Osteocyte (in vitro differentiated cells): ENCODE measurements around the gene RIPPLY2. TPM values are rescaled to one million over a fixed set of nuclear protein-coding genes. Genes with fewer than 3 reads are reported as not detected.

Source experiments
- DNase-seq: peaks from one replicate; pipeline ENCODE4 v3.0.0; 2021; ENCODE audit warnings: mixed read lengths; ENCODE audit not compliant: unreplicated experiment; ENCODE audit errors: extremely low spot score
- H3K27ac Mint-ChIP-seq: one replicate; pipeline ENCODE4 v1.8.0; 2021; ENCODE audit warnings: mild to moderate bottlenecking, mixed read lengths; ENCODE audit not compliant: unreplicated experiment
- H3K27me3 Mint-ChIP-seq: one replicate; pipeline ENCODE4 v1.8.0; 2021; ENCODE audit warnings: mixed read lengths; ENCODE audit not compliant: unreplicated experiment
- H3K36me3 Mint-ChIP-seq: one replicate; pipeline ENCODE4 v1.8.0; 2021; ENCODE audit warnings: mixed read lengths; ENCODE audit not compliant: unreplicated experiment
- H3K4me1 Mint-ChIP-seq: one replicate; pipeline ENCODE4 v1.8.0; 2021; ENCODE audit warnings: mixed read lengths; ENCODE audit not compliant: unreplicated experiment
- H3K4me3 Mint-ChIP-seq: one replicate; pipeline ENCODE4 v1.8.0; 2021; ENCODE audit warnings: mild to moderate bottlenecking, moderate library complexity, mixed read lengths; ENCODE audit not compliant: unreplicated experiment
- H3K9me3 Mint-ChIP-seq: one replicate; pipeline ENCODE4 v1.8.0; 2021; ENCODE audit warnings: mixed read lengths; ENCODE audit not compliant: unreplicated experiment
- total RNA-seq: library from RNA; stranded (reverse); gene quantifications from 2 replicates; pipeline ENCODE4 v1.2.1, GENCODE V29; 2021
- TF ChIP-seq, protein P1 (sequence below): fragments of 200-600 bp; sonication (generic); IDR thresholded peaks from 2 replicates; pipeline ENCODE4 v1.5.0; 2021; ENCODE audit warnings: antibody characterized with exemption, mild to moderate bottlenecking, moderate library complexity

RIPPLY2 gene
- total RNA-seq, 1 donor from 2014 or later: not detected

GRCh38 chr6:83867043-83867442, 13.9 kb downstream of the RIPPLY2 start:
- TF ChIP-seq, protein P1, sequence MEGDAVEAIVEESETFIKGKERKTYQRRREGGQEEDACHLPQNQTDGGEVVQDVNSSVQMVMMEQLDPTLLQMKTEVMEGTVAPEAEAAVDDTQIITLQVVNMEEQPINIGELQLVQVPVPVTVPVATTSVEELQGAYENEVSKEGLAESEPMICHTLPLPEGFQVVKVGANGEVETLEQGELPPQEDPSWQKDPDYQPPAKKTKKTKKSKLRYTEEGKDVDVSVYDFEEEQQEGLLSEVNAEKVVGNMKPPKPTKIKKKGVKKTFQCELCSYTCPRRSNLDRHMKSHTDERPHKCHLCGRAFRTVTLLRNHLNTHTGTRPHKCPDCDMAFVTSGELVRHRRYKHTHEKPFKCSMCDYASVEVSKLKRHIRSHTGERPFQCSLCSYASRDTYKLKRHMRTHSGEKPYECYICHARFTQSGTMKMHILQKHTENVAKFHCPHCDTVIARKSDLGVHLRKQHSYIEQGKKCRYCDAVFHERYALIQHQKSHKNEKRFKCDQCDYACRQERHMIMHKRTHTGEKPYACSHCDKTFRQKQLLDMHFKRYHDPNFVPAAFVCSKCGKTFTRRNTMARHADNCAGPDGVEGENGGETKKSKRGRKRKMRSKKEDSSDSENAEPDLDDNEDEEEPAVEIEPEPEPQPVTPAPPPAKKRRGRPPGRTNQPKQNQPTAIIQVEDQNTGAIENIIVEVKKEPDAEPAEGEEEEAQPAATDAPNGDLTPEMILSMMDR: no peak
- Mint-ChIP-seq H3K27me3 (no peaks in the 10 kb centered on the region), H3K27ac (peak overlapping the region; percentile 33), H3K36me3 (peaks cover 22% of the 10 kb centered on the region), H3K4me1 (peaks cover 16% of the 10 kb centered on the region), H3K4me3 (no peak overlapping the region), H3K9me3 (no peaks in the 10 kb centered on the region)
- DNase-seq: no peak

DNA sequence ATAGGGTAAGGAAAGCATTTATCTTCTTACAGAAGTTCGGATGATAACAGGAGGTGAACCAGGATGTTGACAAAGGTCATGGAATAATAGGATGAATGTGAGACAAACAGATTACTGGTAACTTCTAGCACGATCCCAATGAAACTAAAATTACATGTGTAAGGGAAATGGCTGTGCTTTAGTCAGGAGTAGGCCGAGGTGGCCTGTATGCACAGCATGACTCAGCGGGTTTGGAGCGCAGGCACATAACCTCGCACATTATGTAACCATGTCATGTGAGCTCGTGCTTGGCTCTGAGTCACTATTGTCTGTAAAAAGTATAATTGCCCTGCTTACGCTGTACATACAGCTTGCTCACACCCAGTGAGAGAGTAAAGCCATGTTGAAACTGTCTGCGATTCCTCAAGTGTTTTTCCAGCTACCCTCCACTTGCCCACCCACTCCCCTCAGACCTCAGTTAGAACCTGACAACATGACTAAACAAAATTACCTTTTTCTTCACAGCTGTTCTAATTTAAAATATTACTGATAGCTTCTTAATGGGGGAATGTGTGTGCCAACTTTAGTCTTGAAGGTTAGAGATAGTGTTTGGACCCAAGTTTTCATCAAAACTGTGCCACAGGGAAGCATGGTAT, 14.5 kb downstream of the RIPPLY2 start:
- Mint-ChIP-seq H3K27ac (peak overlapping the region; percentile 33), H3K4me1 (peaks cover 16% of the 10 kb centered on the region), H3K27me3 (no peaks in the 10 kb centered on the region), H3K36me3 (peaks cover 22% of the 10 kb centered on the region), H3K9me3 (no peaks in the 10 kb centered on the region), H3K4me3 (no peak overlapping the region)
- TF ChIP-seq, protein P1: no peak
- no peak for DNase-seq

GRCh38 chr6:83868639-83869038, 15.5 kb downstream of the RIPPLY2 start:
- no peak for DNase-seq
- H3K36me3 Mint-ChIP-seq: peaks cover 22% of the 10 kb centered on the region
- no peaks in the 10 kb centered on the region for H3K9me3 Mint-ChIP-seq
- H3K4me3 Mint-ChIP-seq: no peak overlapping the region
- H3K27ac Mint-ChIP-seq: no peak overlapping the region
- H3K4me1 Mint-ChIP-seq: peaks cover 16% of the 10 kb centered on the region
- no peaks in the 10 kb centered on the region for H3K27me3 Mint-ChIP-seq
- TF ChIP-seq, protein P1: no peak

DNA sequence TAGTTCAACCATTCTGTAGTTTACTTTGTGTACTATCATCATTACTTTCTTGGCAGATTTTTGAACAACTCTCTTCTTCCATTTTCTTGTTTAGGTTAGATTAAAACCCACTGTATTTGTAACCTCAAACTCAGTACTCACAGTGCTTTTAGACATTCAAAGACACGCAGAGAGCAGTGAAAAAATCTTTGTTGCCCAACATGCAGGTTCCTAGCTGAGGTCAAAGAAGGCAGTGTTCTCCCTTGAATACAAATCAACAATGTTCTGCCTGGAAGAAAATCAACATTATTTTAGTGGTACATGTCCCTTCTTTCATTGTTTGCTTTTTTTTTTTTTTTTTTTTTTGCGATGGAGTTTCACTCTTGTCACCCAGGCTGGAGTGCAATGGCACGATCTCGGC, 17.5 kb downstream of the RIPPLY2 start:
- TF ChIP-seq, protein P1: no peak
- Mint-ChIP-seq H3K36me3 (peaks cover 16% of the 10 kb centered on the region), H3K4me3 (no peak overlapping the region), H3K9me3 (no peaks in the 10 kb centered on the region), H3K4me1 (peaks cover 16% of the 10 kb centered on the region), H3K27ac (no peak overlapping the region), H3K27me3 (no peaks in the 10 kb centered on the region)
- no peak for DNase-seq

- Mint-ChIP-seq H3K9me3 (no peaks in the 10 kb centered on the region), H3K27ac (no peak overlapping the region), H3K4me3 (no peak overlapping the region), H3K36me3 (peaks cover 5% of the 10 kb centered on the region), H3K4me1 (peaks cover 22% of the 10 kb centered on the region), H3K27me3 (no peaks in the 10 kb centered on the region)
- TF ChIP-seq, protein P1: no peak
- no peak for DNase-seq
Measured at GRCh38 chr6:83872386-83873118, 19.4 kb downstream of the RIPPLY2 start.
